Upper lobe of right lung (tissue), 1 donor: ENCODE results near the gene DCAF8L2. TPM values are rescaled to one million over a fixed set of nuclear protein-coding genes. Genes with fewer than 3 reads are reported as not detected.

Experiments
- ATAC-seq: fragments of 200-7000 bp; cut with Tn5 transposase; one replicate; pipeline ENCODE4 v1.9.1; 2020; ENCODE audit warnings: mild to moderate bottlenecking, moderate library complexity
- DNase-seq: peaks from one replicate; pipeline ENCODE4 v3.0.0-alpha.2; 2020
- H3K27ac ChIP-seq: fragments of 200-600 bp; one replicate; pipeline ENCODE4 v1.8.0; 2022
- H3K27me3 ChIP-seq: fragments of 200-600 bp; one replicate; pipeline ENCODE4 v1.8.0; 2022; ENCODE audit warnings: mild to moderate bottlenecking
- H3K36me3 ChIP-seq: fragments of 200-600 bp; one replicate; pipeline ENCODE4 v1.8.0; 2022
- H3K4me1 ChIP-seq: fragments of 200-600 bp; one replicate; pipeline ENCODE4 v1.8.0; 2022
- H3K4me3 ChIP-seq: fragments of 200-600 bp; one replicate; pipeline ENCODE4 v1.8.0; 2022; ENCODE audit warnings: mild to moderate bottlenecking
- H3K9me3 ChIP-seq: fragments of 200-600 bp; one replicate; pipeline ENCODE4 v1.8.0; 2022
- CTCF ChIP-seq: fragments of 200-600 bp; IDR thresholded peaks from one replicate; pipeline ENCODE4 v1.8.0; 2022; ENCODE audit warnings: antibody characterized with exemption
- intact Hi-C: fragments of 100-400 bp; cut with DNase I; formaldehyde crosslinking; loops from one replicate; pipeline ENCODE4 v1.11.0; 2022
- total RNA-seq: library from RNA; stranded (reverse); fragmentation: NEBNext Ultra II Directional; extraction: Animal tissue kit (Norgen Biotek cat#: 25700); gene quantifications from one replicate; pipeline ENCODE4 v1.2.1, GENCODE V29; 2021
- donor health status: DM: no; HTN: yes; CAD: no; lungs with severe emphysema.

Gene DCAF8L2
- total RNA-seq, 1 donor from 2014 or later = not detected

GRCh38 chrX:27626066-27626465 lies 35.9 kb downstream of the DCAF8L2 start:
- H3K27ac ChIP-seq = no peak overlapping the region
- ATAC-seq (no peak), DNase-seq (no peak)
- H3K4me3 ChIP-seq = no peak overlapping the region
- no peak for TF ChIP-seq CTCF
- H3K27me3 ChIP-seq = no peaks in the 10 kb centered on the region
- intact Hi-C loops = no loop called here
- H3K4me1 ChIP-seq = no peaks in the 10 kb centered on the region
- H3K9me3 ChIP-seq = no peaks in the 10 kb centered on the region
- no peaks in the 10 kb centered on the region for H3K36me3 ChIP-seq

- TF ChIP-seq CTCF = no peak
- DNase-seq (no peak), ATAC-seq (no peak)
- H3K4me3 ChIP-seq = no peak overlapping the region
- intact Hi-C loops = no loop called here
- no peak overlapping the region for H3K27ac ChIP-seq
- no peaks in the 10 kb centered on the region for H3K9me3 ChIP-seq
- H3K27me3 ChIP-seq = no peaks in the 10 kb centered on the region
- H3K36me3 ChIP-seq = no peaks in the 10 kb centered on the region
- H3K4me1 ChIP-seq = no peaks in the 10 kb centered on the region
Observed at GRCh38 chrX:27633328-27633727, 43.2 kb downstream of the DCAF8L2 start.

- Histone ChIP-seq H3K27ac (no peak overlapping the region), H3K36me3 (no peaks in the 10 kb centered on the region), H3K4me1 (no peaks in the 10 kb centered on the region), H3K27me3 (no peaks in the 10 kb centered on the region), H3K9me3 (no peaks in the 10 kb centered on the region), H3K4me3 (no peak overlapping the region)
- intact Hi-C loops = no loop called here
- no peak for TF ChIP-seq CTCF
- DNase-seq = no peak
- no peak for ATAC-seq
Observed at GRCh38 chrX:27656581-27656980, 66.4 kb downstream of the DCAF8L2 start.

GRCh38 chrX:27660878-27661277 lies 70.7 kb downstream of the DCAF8L2 start:
- no peak for TF ChIP-seq CTCF
- H3K27ac ChIP-seq = no peak overlapping the region
- ATAC-seq (no peak), DNase-seq (no peak)
- H3K27me3 ChIP-seq = no peaks in the 10 kb centered on the region
- intact Hi-C loops = no loop called here
- no peak overlapping the region for H3K4me3 ChIP-seq
- no peaks in the 10 kb centered on the region for H3K36me3 ChIP-seq
- no peaks in the 10 kb centered on the region for H3K4me1 ChIP-seq
- no peaks in the 10 kb centered on the region for H3K9me3 ChIP-seq

GRCh38 chrX:27671234-27671633 lies 81.1 kb downstream of the DCAF8L2 start:
- ATAC-seq (no peak), DNase-seq (no peak)
- no peak overlapping the region for H3K27ac ChIP-seq
- no peak overlapping the region for H3K4me3 ChIP-seq
- H3K27me3 ChIP-seq = no peaks in the 10 kb centered on the region
- H3K4me1 ChIP-seq = no peaks in the 10 kb centered on the region
- no peak for TF ChIP-seq CTCF
- H3K9me3 ChIP-seq = no peaks in the 10 kb centered on the region
- intact Hi-C loops = no loop called here
- H3K36me3 ChIP-seq = no peaks in the 10 kb centered on the region

- Histone ChIP-seq H3K9me3 (no peaks in the 10 kb centered on the region), H3K4me3 (no peak overlapping the region), H3K27me3 (no peaks in the 10 kb centered on the region), H3K27ac (no peak overlapping the region), H3K36me3 (no peaks in the 10 kb centered on the region), H3K4me1 (no peaks in the 10 kb centered on the region)
- TF ChIP-seq CTCF = no peak
- ATAC-seq (no peak), DNase-seq (no peak)
- intact Hi-C loops = no loop called here
Observed at GRCh38 chrX:27674491-27674890, 84.3 kb downstream of the DCAF8L2 start.
